T-helper 2 cell (primary cell): ENCODE results near the gene XPO1.
"Not testable (repeated sequence)": the region's sequence is repeated elsewhere in the genome, so short reads cannot be mapped to it uniquely, and the experiment has no call there.

Source experiments
- DNase-seq, 5 experiments: peaks; one replicate each; pipeline versions ENCODE4 v3.0.0 to v3.0.0-alpha.2; 2012 to 2022

XPO1 gene

GRCh38 chr2:61468231-61468630 is 69.9 kb downstream of the XPO1 start:
- not testable (repeated sequence) for DNase-seq

GRCh38 chr2:61465045-61465444 is 73.1 kb downstream of the XPO1 start:
- no peak for DNase-seq

GRCh38 chr2:61463769-61464475 is 74.2 kb downstream of the XPO1 start:
- no peak for DNase-seq

- no peak for DNase-seq
These were observed 76.8 kb downstream of the XPO1 start for GRCh38 chr2:61461404-61461803.

GRCh38 chr2:61460163-61460562 is 78.0 kb downstream of the XPO1 start:
- DNase-seq: no peak

GRCh38 chr2:61456746-61457420 is 81.3 kb downstream of the XPO1 start:
- no peak for DNase-seq

GRCh38 chr2:61456070-61456745 is 81.9 kb downstream of the XPO1 start:
- no peak for DNase-seq

DNA sequence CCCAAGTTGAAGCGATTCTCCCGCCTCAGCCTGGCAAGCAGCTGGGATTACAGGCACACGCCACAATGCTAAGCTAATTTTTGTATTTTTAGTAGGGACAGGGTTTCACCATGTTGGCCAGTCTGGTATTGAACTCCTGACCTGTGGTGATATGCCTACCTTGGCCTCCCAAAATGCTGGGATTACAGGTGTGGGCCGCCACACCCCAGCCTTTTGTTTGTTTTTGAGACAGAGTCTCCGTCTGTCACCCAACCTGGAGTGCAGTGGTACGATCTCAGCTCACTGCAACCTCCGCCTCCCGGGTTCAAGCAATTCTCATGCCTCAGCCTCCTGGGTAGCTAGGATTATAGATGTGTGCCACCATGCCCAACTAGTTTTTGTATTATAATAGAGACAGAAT is 83.2 kb downstream of the XPO1 start:
- DNase-seq: not testable (repeated sequence)

- DNase-seq: no peak
These were observed 83.8 kb downstream of the XPO1 start for GRCh38 chr2:61454383-61454782.

GRCh38 chr2:61452392-61452791 is 85.8 kb downstream of the XPO1 start:
- DNase-seq: no peak

GRCh38 chr2:61451178-61451577 is 87.0 kb downstream of the XPO1 start:
- DNase-seq: no peak

DNA sequence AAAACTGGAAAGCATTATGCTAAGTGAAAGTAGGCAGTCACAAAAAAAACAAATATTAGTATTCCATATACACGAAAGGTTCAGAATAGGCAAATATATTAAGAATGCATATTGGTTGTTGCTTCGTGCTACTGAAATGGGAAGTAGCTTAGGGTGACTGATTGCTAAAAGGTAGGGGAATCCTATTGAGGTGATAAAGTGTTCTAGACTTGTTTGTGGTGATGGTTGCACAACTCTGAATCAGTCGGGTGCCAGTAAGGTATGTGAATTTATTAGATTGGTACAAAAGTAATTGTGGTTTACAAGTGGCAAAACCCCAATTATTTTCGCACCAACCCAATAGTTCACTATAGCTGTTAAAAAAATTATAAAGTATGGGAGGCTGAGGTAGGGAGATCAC is 88.0 kb downstream of the XPO1 start:
- DNase-seq: peak in 1 of 5 experiments; percentile 22

DNA sequence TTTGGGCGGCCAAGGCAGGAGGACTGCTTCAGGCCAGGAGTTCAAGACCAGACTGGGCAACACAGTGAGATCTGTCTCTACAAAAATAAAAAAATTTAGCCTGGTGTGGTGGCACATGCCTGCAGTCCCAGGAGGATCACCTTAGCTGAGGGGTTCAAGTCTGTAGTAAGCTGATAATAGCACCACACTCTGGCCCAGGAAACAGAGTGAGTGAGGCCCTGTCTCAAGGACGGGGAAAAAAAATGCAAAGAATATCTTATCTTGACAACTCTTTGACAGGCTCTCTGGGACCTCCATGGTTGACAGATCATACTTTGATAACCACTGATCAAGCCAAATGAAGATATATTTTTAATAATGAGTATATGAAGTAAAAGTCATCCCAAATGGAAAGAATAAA is 89.9 kb downstream of the XPO1 start:
- DNase-seq: no peak

DNA sequence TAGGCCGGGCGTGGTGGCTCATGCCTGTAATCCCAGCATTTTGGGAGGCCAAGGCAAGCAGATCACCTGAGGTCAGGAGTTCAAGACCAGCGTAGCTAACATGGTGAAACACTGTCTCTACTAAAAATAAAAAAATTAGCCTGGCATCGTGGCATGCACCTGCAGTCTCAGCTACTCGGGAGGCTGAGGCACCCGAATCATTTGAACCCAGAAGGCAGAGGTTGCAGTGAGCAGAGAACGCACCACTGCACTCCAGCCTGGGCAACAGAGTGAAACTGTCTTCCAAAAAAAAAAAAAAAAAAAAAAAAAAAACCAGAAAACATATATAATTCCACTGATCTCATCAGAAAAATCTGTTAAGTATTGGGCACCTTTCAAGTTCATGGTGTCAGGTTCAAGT is 91.2 kb downstream of the XPO1 start:
- DNase-seq: not testable (repeated sequence)

DNA sequence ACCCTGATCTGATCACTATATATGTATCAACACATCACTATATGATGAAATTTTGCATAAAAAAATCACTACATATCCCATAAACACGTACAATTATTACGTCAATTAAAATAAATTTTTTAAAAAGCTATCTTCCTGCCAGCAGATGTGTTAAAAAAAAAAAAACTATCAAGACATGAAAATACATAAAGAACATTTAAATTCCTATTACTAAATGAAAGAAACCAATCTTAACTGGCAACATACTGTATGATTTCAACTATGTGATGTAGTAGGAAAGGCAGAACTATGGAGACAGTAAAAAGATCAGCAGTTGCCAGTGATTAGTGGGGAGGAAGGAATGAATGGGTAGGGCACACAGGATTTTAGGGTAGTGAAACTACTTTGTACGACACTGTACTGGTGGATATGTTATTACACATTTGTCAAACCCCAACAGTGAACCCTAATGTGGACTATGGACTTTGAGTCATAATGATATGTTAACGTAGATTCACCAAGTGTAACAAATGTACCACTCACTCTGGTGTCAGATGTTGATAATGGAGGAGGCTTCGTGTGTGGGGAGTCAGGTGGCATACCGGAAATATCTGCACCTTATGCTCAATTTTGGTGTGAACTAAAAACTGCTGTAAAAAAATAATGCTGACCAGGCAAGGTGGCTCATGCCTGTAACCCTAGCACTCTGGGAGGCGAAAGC is 94.7 kb downstream of the XPO1 start:
- no peak for DNase-seq

DNA sequence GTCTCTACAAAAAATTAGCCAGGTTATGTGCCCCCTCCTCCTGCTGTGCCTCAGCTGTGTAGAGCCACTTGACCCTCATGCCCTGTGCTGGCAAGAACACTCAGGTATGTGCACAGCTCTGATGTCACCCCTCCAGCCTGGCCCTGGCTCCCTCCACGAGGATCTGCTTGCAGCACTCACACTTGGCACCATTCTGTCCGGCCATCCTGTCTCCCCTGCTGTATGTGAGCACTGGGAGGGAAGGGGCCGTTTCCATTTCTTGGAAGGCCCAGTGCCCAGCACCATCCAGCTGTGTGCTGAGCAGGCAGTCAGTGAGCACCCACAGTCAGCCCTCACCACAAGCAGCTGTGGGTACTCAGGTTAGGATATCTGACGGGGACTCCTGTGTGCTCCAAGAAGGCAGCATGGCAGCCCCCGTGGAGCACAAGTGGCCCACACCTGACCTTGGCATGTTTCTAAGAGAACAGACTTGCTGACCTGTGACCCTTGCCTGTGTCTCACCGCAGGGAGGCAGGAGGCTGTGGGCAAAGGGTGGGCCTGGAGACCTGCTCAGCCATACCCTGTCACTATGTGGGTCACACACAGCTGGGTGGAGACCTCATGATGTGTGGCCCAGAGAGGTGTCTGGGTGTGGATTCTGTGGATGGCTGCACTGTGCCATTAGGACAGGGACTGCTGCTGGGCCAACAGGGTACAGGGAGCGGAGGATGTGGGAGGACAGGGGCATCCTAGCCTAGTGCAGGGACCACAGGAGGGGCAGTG is 98.7 kb downstream of the XPO1 start:
- DNase-seq: no peak

DNA sequence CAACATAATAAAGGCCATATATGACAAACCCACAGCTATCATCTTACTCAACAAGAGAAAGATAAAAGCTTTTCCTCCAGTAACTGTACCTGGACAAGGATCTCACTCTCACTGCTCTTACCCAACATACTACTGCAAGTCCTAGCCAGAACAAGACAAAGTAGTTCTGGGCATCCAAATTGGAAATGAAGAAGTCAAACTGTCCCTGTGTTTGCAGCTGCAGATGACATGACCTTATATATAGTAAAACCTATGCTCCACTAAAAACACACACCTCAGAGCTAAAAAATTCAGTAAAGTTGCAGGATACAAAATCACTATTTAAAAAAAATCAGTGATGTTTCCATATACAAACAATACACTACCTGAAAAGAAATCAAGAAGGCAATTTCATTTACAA is 99.5 kb downstream of the XPO1 start:
- no peak for DNase-seq

- no peak for DNase-seq
These were observed 101.0 kb downstream of the XPO1 start for GRCh38 chr2:61437170-61437569.

GRCh38 chr2:61436092-61436491 is 102.1 kb downstream of the XPO1 start:
- DNase-seq: no peak

DNA sequence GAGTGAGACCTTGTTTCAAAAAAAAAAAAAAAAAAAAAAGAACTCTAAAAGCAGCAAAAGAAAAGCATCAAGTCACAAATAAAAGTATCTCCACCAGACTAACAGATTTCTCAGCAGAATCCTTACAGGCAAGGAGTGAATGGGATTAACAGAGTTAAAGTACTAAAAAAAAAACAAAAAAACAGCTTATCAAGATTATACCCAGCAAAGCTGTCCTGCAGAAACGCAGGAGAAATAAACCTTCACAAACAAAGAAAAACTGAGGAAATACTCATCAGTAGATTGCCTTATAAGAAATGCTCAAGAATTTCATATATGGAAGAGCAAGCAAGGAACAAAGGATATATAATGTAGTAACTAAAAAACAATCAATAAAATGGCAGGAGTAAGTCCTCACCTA is 102.9 kb downstream of the XPO1 start:
- no peak for DNase-seq

DNA sequence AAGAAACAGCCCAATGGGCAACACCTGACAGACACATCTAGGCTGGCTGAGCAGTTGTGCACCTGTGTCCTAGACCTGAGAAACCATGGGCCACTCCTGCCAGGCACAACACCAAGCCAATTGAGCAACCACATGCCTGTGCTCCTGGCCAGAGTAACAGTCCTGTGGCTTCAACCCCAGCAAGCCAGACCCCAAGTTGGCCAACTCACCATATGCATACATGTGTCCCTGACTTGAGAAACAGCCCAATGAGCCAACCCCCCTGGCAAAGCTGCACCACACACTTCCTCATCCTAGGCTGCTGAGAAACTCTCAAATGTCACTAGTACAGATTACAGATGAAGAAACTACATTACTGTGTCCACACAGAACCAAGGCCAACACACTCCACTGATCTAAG is 103.8 kb downstream of the XPO1 start:
- no peak for DNase-seq

GRCh38 chr2:61433606-61434005 is 104.5 kb downstream of the XPO1 start:
- DNase-seq: no peak

DNA sequence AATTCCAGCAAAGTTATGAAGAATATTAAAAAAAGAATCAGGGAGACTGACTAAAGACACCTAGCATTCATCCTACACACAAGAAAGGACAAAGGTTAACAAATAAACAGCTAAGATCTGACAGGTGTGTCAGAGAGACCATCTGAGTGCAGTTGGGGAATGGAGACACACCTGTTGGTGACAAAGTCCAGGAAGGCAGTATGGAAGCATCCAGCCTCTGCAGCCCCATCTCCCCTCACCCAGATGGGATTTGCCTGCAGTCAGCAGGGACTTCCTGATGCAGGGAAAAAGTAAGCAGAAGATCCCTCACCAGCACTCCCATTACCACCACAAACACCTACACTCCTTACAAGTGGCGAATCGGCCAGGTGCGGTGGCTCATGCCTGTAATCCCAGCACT is 105.2 kb downstream of the XPO1 start:
- DNase-seq: no peak
